ENCODE results near the gene DGKH.
A peak's percentile ranks its signal among the peaks of the same experiment; 100 is the strongest.

Gene DGKH

DNA sequence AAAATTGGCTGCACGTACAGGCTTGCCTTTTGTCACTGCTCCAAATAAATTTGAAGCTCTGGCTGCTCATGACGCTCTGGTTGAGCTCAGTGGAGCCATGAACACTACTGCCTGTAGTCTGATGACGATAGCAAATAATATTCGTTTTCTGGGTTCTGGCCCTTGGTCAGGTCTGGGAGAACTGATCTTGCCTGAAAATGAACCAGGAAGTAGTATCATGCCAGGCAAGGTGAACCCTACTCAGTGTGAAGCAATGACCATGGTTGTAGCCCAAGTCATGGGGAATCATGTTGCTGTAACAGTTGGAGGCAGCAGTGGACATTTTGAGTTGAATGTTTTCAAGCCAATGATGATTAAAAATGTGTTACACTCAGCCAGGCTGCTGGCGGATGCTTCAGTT is 207.4 kb downstream of the DGKH start:
- DNase-seq (ENCODE audit: low read depth): no peak
- no peak overlapping the region for H3K4me3 ChIP-seq (replicated peaks; ENCODE audit: low read depth, low read length)
- TF ChIP-seq, protein P1, sequence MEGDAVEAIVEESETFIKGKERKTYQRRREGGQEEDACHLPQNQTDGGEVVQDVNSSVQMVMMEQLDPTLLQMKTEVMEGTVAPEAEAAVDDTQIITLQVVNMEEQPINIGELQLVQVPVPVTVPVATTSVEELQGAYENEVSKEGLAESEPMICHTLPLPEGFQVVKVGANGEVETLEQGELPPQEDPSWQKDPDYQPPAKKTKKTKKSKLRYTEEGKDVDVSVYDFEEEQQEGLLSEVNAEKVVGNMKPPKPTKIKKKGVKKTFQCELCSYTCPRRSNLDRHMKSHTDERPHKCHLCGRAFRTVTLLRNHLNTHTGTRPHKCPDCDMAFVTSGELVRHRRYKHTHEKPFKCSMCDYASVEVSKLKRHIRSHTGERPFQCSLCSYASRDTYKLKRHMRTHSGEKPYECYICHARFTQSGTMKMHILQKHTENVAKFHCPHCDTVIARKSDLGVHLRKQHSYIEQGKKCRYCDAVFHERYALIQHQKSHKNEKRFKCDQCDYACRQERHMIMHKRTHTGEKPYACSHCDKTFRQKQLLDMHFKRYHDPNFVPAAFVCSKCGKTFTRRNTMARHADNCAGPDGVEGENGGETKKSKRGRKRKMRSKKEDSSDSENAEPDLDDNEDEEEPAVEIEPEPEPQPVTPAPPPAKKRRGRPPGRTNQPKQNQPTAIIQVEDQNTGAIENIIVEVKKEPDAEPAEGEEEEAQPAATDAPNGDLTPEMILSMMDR (IDR thresholded peaks at IDR 0.05; ENCODE audit: low read length, missing control alignments): no peak

DNA sequence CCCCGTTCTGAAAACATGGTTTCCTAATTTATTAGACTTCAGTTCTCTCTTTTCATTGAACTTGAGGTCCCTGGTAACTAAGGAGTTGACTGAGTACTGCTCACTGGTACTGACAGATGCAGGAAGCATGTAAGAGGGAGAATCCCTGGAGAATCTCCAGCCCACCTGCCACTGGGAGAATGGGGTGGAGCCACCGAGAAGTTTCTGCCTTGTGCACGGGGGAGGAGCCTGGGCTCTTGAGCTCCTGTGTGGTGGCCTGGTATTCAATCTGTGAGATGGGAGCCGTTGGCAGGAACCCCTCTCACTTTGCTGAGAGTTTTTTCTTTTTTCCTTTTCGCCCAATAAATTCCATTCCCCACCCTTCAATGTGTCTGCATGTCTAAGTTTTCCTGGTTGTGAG is 210.3 kb downstream of the DGKH start:
- DNase-seq (ENCODE audit: low read depth): no peak
- TF ChIP-seq, protein P1 (IDR thresholded peaks at IDR 0.05; ENCODE audit: low read length, missing control alignments): no peak
- H3K4me3 ChIP-seq (replicated peaks; ENCODE audit: low read depth, low read length): no peak overlapping the region

DNA sequence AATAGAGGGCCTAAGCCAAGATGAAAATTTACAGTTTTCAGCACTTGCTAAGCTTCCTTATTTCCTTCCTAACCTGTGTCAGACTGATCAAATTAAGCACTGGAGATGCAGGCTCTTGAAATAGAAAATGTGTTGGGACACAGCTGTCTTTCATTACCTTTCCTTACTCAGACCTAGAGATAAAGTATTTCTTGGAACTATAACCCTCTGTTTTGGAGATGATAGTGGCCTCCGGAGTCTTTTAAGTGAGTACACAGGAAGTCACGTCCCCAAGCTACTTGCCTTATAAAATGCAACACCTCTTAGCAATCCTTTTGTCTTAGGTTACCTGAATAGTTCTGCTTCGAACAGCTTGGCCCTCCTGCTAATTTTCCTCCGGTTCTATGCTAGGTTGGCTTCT is 211.1 kb downstream of the DGKH start:
- no peak overlapping the region for H3K4me3 ChIP-seq (replicated peaks; ENCODE audit: low read depth, low read length)

DNA sequence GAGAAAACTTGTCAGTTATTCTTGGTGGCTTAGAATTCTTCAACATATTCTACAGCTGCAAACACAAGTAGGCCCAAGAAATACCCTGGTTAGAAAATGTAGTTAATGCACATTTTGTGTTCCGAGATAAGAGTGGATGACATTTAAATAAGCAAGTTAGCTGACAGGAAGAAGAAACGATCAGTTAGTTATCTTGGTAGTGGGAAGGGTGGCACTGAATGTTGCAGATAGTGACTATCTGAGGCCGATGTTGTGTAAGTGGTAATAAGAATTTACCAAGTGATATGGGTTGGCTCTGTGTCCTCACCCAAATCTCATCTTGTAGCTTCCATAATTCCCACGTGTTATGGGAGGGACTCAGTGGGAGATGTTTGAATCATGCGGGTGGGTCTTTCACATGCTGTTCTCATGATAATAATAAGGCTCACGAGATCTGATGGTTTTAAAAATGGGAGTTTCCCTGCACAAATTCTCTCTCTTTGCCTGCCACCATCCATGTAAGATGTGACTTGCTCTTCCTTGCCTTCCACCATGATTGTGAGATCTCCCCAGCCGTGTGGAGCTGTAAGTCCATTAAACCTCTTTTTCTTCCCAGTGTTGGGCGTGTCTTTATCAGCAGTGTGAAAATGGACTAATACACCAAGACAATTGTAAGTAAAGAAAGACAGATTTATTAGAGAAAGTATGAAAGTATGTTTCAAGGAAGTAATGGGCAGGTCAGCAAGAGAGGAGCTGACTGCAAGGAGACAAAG is 212.6 kb downstream of the DGKH start:
- H3K4me3 ChIP-seq (replicated peaks; ENCODE audit: low read depth, low read length): no peak overlapping the region
- no peak for DNase-seq (ENCODE audit: low read depth)
- TF ChIP-seq, protein P1 (IDR thresholded peaks at IDR 0.05; ENCODE audit: low read length, missing control alignments): no peak

More for the DNA sequence above, 211.1 kb downstream of the DGKH start:
- TF ChIP-seq, protein P1 (IDR thresholded peaks at IDR 0.05; ENCODE audit: low read length, missing control alignments): no peak
- DNase-seq (ENCODE audit: low read depth): no peak

DNA sequence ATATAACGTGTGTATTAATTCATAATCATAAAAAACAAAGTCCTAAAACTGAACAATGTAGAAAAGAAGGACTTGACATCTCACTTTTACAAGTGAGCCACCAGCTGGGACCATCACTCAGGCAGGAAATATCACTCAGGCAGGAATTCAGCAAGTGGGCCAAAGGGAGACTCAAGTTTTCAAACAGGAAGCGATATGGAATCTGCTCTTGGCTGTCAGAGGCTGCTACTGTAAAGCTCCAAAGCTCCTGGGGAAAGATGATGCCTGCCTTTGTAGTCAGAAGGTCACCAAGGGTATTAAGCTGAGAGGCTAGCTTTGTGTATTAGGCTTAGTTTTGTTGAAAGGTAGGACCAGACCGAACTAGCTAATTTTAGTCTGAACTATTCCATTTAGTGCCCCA is 218.0 kb downstream of the DGKH start:
- peak; percentile 76 for DNase-seq (ENCODE audit: low read depth)
- no peak overlapping the region for H3K4me3 ChIP-seq (replicated peaks; ENCODE audit: low read depth, low read length)
- TF ChIP-seq, protein P1 (IDR thresholded peaks at IDR 0.05; ENCODE audit: low read length, missing control alignments): no peak

DNA sequence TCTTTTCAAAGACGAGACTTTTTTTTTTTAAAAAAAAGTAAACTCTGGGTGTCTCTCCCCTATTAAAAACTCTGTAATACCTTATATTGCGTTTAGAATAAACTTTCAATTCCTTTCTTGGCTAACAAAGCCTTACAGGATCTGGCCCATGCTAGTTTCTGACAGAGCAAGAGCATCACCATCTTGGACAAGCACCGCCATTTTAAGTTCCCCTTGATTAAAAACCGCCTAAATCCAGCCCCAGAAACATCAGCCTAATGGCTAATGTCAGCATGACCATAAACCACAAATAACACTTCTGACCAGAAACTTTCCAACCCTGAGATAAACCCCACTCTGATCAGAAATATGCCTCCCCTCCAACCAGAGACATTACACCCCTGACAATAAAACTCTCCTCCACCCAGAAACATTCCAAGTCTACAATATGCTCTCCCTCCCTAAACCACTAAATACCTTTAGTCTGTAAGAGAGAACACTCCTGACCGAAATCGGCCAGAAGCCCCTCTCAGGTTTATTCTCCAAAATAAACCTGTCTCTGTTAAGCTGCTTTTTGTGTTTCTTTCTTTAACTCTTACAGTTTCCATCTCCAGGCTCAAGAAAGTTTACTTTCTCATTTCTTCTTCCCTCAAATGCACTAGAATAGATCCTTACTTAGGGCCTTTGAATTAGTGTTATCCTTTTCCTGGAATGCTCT is 221.9 kb downstream of the DGKH start:
- H3K4me3 ChIP-seq (replicated peaks; ENCODE audit: low read depth, low read length): no peak overlapping the region
- TF ChIP-seq, protein P1 (IDR thresholded peaks at IDR 0.05; ENCODE audit: low read length, missing control alignments): no peak
- no peak for DNase-seq (ENCODE audit: low read depth)

All from fibroblast of pulmonary artery (primary cell).